A549 (cell line): Measurements from ENCODE around the gene GRK5. TPM values are rescaled to one million over a fixed set of nuclear protein-coding genes. Genes with fewer than 3 reads are reported as not detected.

Source experiments
- ATAC-seq, 2 experiments: fragments of 200-7000 bp in 1 of 2; fragments of >200 bp in 1 of 2; cut with Nextera tagmentation in 1 of 2; cut with Tn5 transposase in 1 of 2; 3 replicates each; pipeline versions ENCODE4 v1.8.0 to v1.9.1; 2018 to 2020; ENCODE audit warnings: mild to moderate bottlenecking in 1 of 2, moderate library complexity in 1 of 2
- CTCF ChIA-PET: fragments of 300-600 bp; sonication (Branson Sonifier 250); formaldehyde crosslinking; extraction: SDS; loops from one replicate; lab custom pipeline; 2021; ENCODE audit warnings: antibody characterized with exemption, inconsistent platforms; lab: Yijun Ruan, JAX
- POLR2A ChIA-PET: fragments of 350-600 bp; formaldehyde crosslinking; extraction: SDS; loops from one replicate; lab custom pipeline; 2021; ENCODE audit warnings: antibody characterized with exemption, inconsistent platforms; lab: Yijun Ruan, JAX
- DNase-seq, 2 experiments: peaks; one replicate each; pipeline versions ENCODE4 v3.0.0 to v3.0.0-alpha.2; 2011 to 2016; ENCODE audit warnings: low read depth in 1 of 2, low spot score in 1 of 2
- FAIRE-seq: peaks from 2 replicates; lab custom pipeline; 2011; peaks lifted over from hg19 to GRCh38; lab: Jason Lieb, UNC
- H3K27ac ChIP-seq, 2 experiments: fragments of >200 bp; sonication (Bioruptor Twin); formaldehyde crosslinking; 3 replicates each; pipeline ENCODE4 v1.5.1; 2016 to 2017
- H3K4me1 ChIP-seq: fragments of >200 bp; sonication (Bioruptor Twin); formaldehyde crosslinking; 3 replicates; pipeline ENCODE4 v1.6.1; 2016
- H3K4me2 ChIP-seq: fragments of >200 bp; sonication (Bioruptor Twin); formaldehyde crosslinking; 3 replicates; pipeline ENCODE4 v1.6.1; 2016
- H3K4me3 ChIP-seq: fragments of >200 bp; sonication (Bioruptor Twin); formaldehyde crosslinking; 3 replicates; pipeline ENCODE4 v1.5.1; 2016
- H3K9me3 ChIP-seq: fragments of >200 bp; sonication (Bioruptor Twin); formaldehyde crosslinking; 3 replicates; pipeline ENCODE4 v1.6.1; 2016
- ATOH8 ChIP-seq: fragments of 250-450 bp; sonication (Bioruptor Pico); IDR thresholded peaks from 2 replicates; pipeline ENCODE4 v1.5.0; 2020; ENCODE audit warnings: low read depth, mild to moderate bottlenecking, moderate library complexity
- CBX8 ChIP-seq: fragments of 200-600 bp; sonication (generic); IDR thresholded peaks from 2 replicates; pipeline ENCODE4 v1.6.1; 2016
- E2F6 ChIP-seq: IDR thresholded peaks from 2 replicates; pipeline ENCODE4 v1.6.1; 2012; ENCODE audit warnings: low read depth, borderline replicate concordance
- EHMT2 ChIP-seq: fragments of 200-600 bp; sonication (generic); IDR thresholded peaks from 2 replicates; pipeline ENCODE4 v1.6.1; 2016; ENCODE audit warnings: antibody characterized with exemption, low read depth, mild to moderate bottlenecking, moderate library complexity
- FOSL2 ChIP-seq, 2 experiments: fragments of 450-650 bp in 1 of 2; fragments of >200 bp in 1 of 2; sonication (Bioruptor Twin) in 1 of 2; formaldehyde crosslinking; IDR thresholded peaks; 2 replicates each; pipeline versions ENCODE4 v1.5.0 to v1.6.1; 2016 to 2020; ENCODE audit warnings: mild to moderate bottlenecking in 1 of 2, moderate library complexity in 1 of 2
- HOXA7 ChIP-seq: fragments of 250-450 bp; sonication (Bioruptor Pico); IDR thresholded peaks from 2 replicates; pipeline ENCODE4 v1.5.0; 2020; ENCODE audit warnings: mild to moderate bottlenecking, moderate library complexity
- NPAS2 ChIP-seq: fragments of 250-450 bp; sonication (Bioruptor Pico); IDR thresholded peaks from 2 replicates; pipeline ENCODE4 v1.8.0; 2022; ENCODE audit warnings: mild to moderate bottlenecking, moderate library complexity, borderline replicate concordance
- RARB ChIP-seq: fragments of 250-450 bp; sonication (Bioruptor Pico); IDR thresholded peaks from 2 replicates; pipeline ENCODE4 v1.8.0; 2021; ENCODE audit warnings: mild to moderate bottlenecking, moderate library complexity
- RNF2 ChIP-seq: fragments of 200-600 bp; sonication (generic); IDR thresholded peaks from 2 replicates; pipeline ENCODE4 v1.6.1; 2016; ENCODE audit warnings: low read depth, mild to moderate bottlenecking, antibody characterized with exemption, moderate library complexity, borderline replicate concordance
- SREBF2 ChIP-seq: fragments of 450-650 bp; IDR thresholded peaks from 2 replicates; pipeline ENCODE4 v1.6.1; 2014; ENCODE audit warnings: mild to moderate bottlenecking, moderate library complexity
- TFCP2L1 ChIP-seq: fragments of 250-450 bp; sonication (Bioruptor Pico); IDR thresholded peaks from 2 replicates; pipeline ENCODE4 v1.5.0; 2021; ENCODE audit warnings: mild to moderate bottlenecking
- ZFP36 ChIP-seq: fragments of 450-650 bp; IDR thresholded peaks from 2 replicates; pipeline ENCODE4 v1.6.1; 2014; ENCODE audit warnings: borderline replicate concordance; ENCODE audit not compliant: partially characterized antibody
- WGBS: methylation state at CpG from one replicate; pipeline ENCODE4 v1.1.6; 2017; ENCODE audit errors: missing lambda C conversion rate; 5-methylcytosine and 5-hydroxymethylcytosine counted together
- polyA plus RNA-seq, 4 experiments: library from polyadenylated mRNA; depleted of rRNA in 3 of 4; stranded (reverse); fragments of >200 nt; fragmentation: RNase III in 1 of 4; extraction: RNeasy Plus Mini Kit Qiagen cat#74134 plus additional on column Dnase treatment in 1 of 4; gene quantifications; 2 replicates in 3 of 4; 3 replicates in 1 of 4; pipeline ENCODE4 v1.2.3, GENCODE V29; 2011 to 2017
- TF ChIP-seq, protein P1 (sequence below): fragments of 250-450 bp; sonication (Bioruptor Pico); IDR thresholded peaks from 2 replicates; pipeline ENCODE4 v1.5.0; 2021; ENCODE audit warnings: mild to moderate bottlenecking, moderate library complexity, borderline replicate concordance

Gene GRK5
- polyA plus RNA-seq, 2 of the 4 experiments (the other 2 are of a cell fraction), result 5.0 to 7.9 TPM

DNA sequence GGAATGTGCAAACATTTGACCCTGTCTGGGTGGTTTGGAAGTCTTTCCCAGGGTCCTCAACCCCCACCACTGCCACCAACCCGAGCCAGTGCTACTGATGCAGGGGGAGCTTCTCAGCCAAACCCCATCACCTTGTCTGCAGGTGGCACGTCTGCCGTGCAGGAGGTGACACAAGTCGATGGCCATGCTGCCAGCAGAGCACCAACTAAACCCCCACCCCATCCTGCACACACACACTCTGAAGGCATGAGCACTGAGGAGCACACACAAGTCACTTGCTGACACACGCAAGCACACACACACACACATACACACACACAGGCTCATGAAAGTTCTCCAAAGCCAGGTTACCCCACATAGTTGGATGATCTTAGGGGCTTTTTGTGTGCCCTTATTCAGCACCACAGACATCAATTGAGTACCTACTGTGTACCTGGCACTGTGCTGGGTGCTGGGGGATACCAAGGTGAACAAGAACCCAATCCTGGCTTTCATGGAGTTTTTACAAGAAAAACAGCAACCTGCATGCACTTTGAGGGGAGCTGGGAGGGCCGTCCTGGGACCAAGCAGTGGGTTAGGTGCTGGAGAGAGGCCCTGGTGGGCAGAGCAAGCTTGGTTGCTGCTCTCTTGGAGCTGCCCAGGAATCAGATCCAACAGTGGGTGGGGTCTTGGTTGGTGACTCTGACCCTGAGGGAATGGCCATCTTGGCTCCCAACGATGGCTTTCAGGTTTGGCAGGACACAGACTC, 216.3 kb downstream of the GRK5 start:
- H3K27ac ChIP-seq, result no peak overlapping the region
- CTCF ChIA-PET, result interaction anchor here (1.0 to 11.0 kb wide), 7 partner anchors 9 to 225 kb away, joined by 3 to 102 read pairs (median 12); partner anchors contain the start of gene GRK5
- DNase-seq (no peak), FAIRE-seq (no peak), ATAC-seq (no peak)
- no peaks in the 10 kb centered on the region for H3K9me3 ChIP-seq
- H3K4me3 ChIP-seq, result no peak overlapping the region
- H3K4me1 ChIP-seq, result no peaks in the 10 kb centered on the region
- TF ChIP-seq FOSL2 (IDR thresholded peaks at IDR 0.05), result no peak
- TF ChIP-seq FOSL2 (CRISPR knock-in tag; IDR thresholded peaks at IDR 0.05), result no peak
- TF ChIP-seq SREBF2, result no peak
- TF ChIP-seq, protein P1, sequence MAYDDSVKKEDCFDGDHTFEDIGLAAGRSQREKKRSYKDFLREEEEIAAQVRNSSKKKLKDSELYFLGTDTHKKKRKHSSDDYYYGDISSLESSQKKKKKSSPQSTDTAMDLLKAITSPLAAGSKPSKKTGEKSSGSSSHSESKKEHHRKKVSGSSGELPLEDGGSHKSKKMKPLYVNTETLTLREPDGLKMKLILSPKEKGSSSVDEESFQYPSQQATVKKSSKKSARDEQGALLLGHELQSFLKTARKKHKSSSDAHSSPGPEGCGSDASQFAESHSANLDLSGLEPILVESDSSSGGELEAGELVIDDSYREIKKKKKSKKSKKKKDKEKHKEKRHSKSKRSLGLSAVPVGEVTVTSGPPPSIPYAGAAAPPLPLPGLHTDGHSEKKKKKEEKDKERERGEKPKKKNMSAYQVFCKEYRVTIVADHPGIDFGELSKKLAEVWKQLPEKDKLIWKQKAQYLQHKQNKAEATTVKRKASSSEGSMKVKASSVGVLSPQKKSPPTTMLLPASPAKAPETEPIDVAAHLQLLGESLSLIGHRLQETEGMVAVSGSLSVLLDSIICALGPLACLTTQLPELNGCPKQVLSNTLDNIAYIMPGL (CRISPR knock-in tag), result no peak
- TF ChIP-seq ZFP36, result no peak
- TF ChIP-seq HOXA7 (CRISPR knock-in tag), result no peak
- TF ChIP-seq EHMT2, result no peak
- 86% methylated on average over 7 of the region's 7 CpGs for WGBS
- H3K4me2 ChIP-seq, result no peak overlapping the region
- POLR2A ChIA-PET, result interaction anchor here (0.6 kb wide), 1 partner anchor 55 kb away, joined by 5 read pairs; no protein-coding TSS in a partner anchor

GRCh38 chr10:119424258-119424975, 217.0 kb downstream of the GRK5 start:
- FAIRE-seq, result no peak
- 70% methylated on average over 5 of the region's 6 CpGs for WGBS
- CTCF ChIA-PET, result interaction anchor here (1.0 to 11.0 kb wide), 7 partner anchors 9 to 225 kb away, joined by 3 to 102 read pairs (median 4); partner anchors contain the start of gene GRK5
- no peak for TF ChIP-seq RNF2
- TF ChIP-seq, all 56 proteins: peak for 0
- Histone ChIP-seq H3K4me1 (no peaks in the 10 kb centered on the region), H3K27ac (no peak overlapping the region), H3K4me2 (no peak overlapping the region), H3K9me3 (no peaks in the 10 kb centered on the region), H3K4me3 (no peak overlapping the region)
- ATAC-seq (no peak), DNase-seq (no peak)
- POLR2A ChIA-PET, result interaction anchor here (0.6 kb wide), 1 partner anchor 54 kb away, joined by 5 read pairs; no protein-coding TSS in a partner anchor

DNA sequence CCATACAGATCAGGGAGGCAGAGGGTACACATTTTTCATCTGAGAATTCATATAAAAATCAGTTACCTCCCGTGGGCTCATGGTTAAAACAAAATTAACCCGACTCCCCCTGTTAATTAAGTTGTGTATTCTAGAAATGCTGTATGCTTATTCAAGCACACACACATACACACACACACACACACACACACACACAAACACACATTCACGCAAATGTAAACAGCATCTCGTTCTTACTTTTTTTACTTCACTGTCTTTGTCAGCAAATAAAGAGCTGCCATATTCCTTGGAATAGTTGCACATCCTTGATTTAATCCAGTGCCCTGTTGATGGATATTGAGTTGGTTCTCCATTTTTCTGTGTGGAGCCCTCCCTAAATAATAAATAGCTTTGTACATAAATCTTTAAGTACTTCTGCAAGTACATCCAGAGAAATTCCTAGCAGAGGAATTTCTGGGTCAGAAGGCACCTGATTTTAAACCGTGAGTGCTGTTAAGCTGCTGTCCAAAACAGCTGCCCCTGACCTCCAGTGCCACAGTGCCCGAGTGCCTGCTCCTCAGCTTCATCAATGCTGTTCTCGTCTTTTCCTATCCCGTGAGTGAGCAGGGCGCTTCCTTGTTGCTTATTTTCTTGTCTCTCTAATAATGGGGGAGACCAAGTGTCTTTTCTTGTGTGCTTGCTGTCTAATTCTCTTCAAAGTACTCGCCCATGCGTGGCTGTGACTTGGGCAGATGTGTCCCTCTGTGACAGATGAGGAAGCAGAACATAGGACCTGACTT, 217.9 kb downstream of the GRK5 start:
- ATAC-seq (no peak), FAIRE-seq (no peak), DNase-seq (no peak)
- Histone ChIP-seq H3K4me3 (no peak overlapping the region), H3K4me2 (no peak overlapping the region), H3K27ac (no peak overlapping the region), H3K4me1 (no peaks in the 10 kb centered on the region), H3K9me3 (no peaks in the 10 kb centered on the region)
- TF ChIP-seq CBX8, result no peak
- TF ChIP-seq E2F6, result no peak
- TF ChIP-seq ATOH8, result no peak
- TF ChIP-seq EHMT2, result no peak
- TF ChIP-seq NPAS2 (CRISPR knock-in tag), result no peak
- TF ChIP-seq RARB (CRISPR knock-in tag), result no peak
- no peak for TF ChIP-seq TFCP2L1 (CRISPR knock-in tag)
- ChIA-PET POLR2A (no interaction called here), CTCF (interaction anchor here (0.7 to 11.0 kb wide), 5 partner anchors 9 to 226 kb away, joined by 4 to 102 read pairs (median 12); partner anchors contain the start of gene GRK5)
- 58% methylated on average over 11 of the region's 11 CpGs for WGBS
